DMS53 (cell line): ENCODE measurements around the gene VASN.

ENCODE experiments used
- DNase-seq: peaks from one replicate; lab custom pipeline; 2025; lab: John Stamatoyannopoulos, UW

VASN gene

DNA sequence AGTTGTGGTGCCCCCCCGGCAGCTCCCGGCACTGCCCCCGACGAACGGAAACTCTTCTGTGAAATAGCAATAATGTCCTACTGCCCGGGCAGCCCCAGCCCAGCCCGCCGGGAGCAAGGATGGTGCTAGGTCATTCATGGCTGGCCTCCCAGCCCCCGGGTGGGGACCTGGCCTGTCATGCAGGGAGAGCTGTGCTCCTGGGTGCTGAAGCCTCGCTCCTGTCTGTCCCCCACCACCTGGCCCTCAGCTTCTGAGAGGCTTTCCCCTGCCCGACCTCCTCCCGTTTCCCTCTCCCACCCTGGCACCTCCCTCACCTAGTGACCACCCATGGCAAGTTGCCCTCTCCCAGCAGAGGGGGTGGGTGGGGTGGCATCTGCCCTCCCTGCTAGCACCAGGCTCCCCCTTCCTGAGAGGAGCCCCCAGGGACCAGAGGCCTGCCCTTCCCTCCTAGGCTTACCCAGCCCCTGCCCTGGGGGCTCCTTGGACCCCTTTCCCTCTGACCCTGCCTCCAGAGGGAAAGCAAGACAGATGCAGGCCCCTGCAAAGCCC is 34.0 kb upstream of the VASN start:
- no peak for DNase-seq

DNA sequence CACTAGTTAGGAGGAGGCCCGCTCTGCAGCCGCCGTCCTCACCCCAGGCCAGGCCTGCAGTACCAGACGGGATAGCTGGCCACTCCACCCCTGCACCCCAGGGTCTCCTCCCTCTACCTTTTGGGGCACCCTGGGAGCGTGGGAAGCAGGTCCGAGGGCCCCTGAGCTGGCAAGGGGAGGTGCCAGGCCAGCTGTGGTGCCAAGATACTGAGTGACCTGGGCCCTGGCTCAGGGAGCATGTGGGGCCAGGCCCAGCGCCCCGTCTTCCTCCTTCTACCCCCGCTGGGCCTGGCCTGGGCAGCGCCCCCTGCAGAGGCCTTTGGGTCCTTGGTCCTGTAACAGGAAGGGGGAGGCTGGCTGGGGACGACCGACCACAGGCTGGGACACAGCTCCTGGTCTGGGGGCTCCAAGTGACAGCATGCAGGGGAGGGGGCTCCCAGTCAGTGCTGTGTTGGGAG is 33.5 kb upstream of the VASN start:
- no peak for DNase-seq

DNA sequence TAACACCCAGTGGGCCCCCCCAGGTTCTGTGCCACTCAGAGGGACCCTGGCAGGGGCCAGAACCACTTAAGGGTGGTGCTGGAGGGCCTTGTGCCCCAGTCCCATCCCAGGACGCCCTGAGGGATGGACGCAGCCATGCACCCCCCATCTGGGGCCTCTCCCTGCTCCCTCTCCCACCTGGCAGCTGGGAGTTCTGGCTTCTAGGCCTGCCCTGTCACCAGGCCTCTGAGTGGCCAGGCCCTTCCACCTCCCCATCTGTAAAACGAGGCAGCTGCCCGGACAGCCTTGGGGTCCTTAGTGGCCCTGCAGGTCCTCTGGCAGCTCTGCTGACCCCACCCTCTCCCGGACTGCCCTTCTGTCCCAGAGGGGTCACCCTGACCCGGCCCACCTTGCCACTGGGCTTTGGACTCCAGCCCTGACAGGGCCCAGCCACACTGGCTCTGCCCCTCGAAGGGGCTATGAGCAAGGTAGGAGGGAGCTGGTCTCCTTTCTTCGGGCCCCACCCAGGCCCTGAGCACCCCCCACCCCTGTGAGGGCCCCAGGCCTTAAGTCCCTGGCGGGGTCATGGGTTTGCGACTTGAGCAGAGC is 32.8 kb upstream of the VASN start:
- DNase-seq, result no peak

DNA sequence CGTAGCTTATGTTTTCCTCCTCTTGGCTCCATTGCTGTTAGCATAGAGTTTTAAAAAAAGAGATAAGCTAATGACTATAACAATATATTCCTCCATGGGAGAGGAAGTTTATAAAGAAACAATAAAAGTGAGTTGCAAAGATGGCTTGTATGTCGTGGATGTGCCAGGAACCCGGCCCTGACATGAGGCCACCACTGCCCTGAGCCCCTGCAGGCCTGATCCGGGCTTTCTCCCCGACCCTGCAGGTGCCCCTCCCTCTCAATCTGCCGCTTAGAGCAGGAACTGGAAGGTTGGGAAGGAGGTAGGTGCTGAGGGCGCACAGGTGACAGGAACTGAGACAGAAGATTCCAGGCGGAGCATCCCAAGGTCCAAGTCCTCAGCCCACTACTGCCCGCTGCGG is 32.2 kb upstream of the VASN start:
- no peak for DNase-seq

DNA sequence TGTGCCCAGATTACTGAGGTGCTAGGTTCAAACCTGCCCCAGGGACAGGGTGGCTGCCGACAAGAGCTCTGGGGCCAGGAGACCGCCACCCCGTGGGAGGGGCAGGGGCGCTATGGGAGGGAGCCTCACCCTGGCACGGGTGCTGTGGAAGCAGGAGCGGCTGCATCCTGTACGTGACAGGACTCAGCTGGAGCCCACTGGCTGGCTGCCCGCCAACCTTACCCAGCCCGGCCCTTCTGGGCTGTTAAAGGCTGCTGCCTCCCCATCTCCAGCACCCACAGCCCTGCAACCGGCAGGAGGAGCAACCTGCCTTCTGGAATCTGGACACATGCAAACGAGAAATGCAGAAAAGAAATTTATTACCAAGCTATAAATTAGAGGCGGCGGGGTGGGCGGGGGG is 31.7 kb upstream of the VASN start:
- DNase-seq, result peak; percentile 21

DNA sequence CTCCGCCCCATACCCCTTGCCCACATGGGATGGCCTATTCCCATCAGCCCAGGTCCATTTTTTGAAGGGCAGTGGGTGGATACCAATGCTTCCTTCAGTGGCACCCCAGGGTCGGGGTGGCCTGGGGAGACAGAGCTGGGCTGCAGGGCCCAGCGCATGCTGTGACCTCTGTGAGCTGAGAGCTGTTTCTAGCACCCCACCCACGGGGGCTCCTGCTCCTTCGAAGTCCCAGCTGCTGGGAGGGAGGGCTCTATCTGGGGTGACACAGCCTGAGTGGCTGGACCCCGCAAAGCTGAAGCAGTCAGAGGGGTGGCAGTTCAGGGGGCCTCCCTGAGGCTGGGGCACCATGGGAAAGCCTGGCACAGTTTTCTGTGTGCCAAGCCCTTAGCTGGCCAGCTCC is 31.2 kb upstream of the VASN start:
- no peak for DNase-seq

DNA sequence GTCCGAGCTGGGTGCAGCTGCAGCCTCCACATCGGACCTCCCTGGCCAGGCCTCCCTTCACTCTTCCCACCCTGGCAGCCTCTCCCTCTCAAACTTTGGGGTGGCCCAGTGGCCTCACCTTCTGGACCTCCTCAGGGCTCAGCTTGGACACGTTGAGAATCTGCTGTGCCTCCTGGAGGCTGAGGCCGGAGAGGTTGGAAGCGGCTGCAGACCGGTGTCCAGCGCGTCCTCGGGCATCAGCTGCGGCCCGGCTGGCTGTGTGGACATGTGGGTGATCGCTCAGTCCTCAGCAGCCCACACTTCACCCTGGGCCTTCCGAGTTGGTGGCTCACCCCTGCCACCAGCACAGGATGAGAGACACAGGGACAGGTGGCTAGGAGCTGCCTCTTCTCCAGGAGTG is 30.4 kb upstream of the VASN start:
- no peak for DNase-seq

DNA sequence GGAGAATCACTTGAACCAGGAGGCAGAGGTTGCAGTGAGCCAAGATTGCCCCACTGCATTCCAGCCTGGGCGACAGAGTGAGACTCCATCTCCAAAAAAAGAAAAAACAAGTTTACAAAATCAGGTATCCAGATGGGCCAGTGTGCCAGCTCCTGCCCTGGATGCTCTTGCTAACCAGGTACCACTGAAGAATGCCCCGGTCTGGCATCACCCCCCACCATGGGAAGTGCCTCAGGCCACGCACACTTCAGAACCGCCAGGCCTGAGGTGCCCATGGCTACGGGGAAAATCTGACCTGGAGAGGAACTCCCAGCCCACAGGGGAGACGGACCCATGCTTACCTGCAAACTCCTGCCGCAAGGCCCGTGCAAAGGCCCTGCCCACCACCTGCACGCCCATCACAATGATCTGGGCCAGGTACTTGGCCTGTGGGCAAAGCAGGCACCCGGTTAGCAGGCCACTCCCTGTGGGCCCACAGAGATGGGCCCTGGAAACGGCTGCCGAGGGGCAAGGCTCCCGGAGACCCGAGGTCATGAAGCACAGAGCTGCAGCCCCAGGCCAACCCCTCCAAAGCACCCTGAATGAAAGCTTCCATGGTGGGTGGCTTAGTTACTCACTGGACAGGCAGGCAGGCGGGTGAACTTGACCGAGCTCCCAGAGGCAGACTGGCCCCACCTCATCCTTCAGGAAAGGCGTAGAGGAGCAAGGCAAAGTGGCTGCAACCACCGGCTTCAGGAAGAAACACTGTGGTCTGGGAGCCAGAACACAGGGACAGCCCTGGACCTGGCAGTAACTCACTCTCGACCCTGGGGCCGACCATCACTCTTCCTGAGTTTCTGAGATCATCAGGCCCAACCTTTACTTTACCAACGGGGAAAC is 28.5 kb upstream of the VASN start:
- no peak for DNase-seq

DNA sequence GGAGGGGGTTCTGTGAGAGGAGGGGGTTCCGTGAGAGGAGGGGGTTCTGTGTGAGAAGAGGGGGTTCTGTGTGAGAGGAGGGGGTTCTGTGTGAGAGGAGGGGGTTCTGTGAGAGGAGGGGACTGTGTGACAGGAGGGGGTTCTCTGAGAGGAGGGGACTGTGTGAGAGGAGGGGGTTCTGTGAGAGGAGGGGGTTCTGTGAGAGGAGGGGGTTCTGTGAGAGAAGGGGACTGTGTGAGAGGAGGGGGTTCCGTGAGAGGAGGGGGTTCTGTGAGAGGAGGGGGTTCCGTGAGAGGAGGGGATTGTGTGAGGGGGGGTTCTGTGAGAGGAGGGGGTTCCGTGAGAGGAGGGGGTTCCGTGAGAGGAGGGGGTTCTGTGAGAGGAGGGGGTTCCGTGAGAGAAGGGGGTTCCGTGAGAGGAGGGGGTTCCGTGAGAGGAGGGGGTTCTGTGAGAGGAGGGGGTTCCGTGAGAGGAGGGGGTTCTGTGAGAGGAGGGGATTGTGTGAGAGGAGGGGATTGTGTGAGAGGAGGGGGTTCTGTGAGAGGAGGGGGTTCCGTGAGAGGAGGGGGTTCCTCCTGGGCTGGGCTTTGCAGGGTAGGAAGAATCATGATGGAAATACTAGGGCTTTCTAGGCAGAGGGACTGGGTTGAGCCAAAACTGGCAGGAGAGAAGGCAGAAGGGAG is 27.2 kb upstream of the VASN start:
- DNase-seq, result peak; percentile 13

DNA sequence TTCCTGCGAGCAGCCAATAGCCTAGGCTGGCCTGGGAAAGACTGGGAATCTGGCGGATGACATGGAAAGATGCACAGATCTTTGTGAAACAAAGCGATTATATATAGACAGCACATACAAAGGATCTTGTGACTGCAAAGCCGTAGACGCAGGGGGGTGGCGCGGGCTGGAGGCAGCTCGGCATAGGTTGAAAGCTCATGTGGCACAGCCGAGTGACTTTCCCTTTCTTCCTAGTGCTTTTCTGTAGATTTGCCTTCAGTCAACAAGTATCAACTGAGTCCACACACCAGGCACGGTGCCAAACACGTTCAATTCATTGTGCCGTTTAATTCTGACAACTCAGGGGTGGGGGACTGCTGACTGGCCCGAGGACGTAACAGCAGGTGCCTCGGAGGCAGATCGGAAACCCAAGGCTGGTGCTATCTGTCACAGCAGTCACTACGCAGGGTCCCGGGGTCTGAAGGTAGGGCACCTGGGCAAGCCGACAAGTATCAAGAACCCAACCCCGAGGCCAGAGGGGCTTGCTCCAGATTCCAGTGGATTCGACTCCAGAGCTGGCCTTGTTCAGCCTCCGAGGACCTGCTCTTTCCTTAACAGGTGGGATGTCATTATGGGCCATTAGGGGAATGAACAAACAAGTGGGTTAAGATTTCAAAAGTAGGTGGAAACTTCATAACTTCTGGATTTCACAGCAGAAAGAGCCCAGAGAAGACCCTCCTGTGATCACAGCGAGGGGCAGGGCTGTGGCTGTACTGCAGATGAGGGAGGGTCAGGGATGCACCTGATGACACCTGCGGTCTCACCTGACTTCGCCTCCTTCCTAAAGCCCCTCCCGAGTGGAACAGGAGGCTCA is 26.4 kb upstream of the VASN start:
- peak; percentile 76 for DNase-seq

DNA sequence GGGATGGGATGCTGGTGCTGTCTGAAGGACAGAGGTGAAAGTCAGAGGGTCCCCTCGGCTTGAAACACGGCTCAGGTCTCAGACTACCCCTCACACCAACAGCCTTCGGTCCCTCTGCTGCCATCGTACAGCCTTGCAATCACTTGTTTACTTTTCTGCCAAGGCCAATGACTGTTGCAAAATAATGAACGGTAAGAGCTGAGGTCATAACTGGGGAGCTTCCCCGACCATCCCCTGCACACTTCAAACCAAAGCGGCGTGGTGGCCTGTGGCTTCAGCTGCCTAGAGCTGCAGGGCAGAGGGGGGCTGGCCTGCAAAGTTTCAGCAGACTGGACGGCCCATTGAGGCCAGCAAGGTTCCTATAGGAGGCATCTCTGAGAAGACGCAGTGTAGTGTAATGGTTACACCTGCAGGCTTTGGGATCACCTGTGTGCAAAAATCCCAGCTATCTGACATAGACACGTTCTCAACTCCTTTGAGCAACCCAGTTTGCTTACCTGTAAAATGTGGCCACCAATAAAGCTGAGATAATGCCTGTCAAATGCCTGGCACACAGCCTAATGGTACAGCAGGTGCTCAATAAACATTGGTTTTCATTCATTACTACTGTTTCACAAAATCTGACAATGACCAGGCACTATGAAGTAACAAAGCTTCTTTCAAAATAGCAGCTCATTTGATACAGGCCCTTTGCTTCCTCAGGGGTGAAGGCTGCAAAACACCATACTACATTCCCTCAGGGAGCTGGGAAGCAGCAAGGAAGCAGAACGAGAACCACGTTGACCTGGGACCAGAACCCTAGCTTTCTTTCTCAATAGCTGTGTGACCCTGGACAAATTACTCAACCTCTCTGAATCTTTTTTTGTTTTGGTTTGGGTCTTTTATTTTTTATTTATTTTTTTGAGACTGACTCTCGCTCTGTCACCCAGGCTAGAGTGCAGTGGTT is 25.5 kb upstream of the VASN start:
- DNase-seq, result peak; percentile 72

DNA sequence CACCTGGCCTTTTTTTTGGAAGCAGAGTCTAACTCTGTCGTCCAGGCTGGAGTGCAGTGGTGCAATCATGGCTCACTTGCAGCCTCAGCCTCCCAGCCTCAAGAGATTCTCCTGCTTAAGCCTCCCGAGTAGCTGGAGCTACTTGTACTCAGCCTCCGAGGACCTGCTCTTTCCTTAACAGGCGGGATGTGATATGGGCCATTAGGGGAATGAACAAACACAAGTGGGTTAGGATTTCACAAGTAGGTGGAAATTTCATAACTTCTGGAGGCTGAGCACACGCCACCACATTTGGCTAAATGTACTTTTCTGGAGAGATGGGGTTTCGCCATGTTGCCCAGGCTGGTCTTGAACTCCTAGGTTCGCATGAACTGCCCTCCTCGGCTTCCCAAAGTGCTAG is 24.6 kb upstream of the VASN start:
- DNase-seq, result no peak

DNA sequence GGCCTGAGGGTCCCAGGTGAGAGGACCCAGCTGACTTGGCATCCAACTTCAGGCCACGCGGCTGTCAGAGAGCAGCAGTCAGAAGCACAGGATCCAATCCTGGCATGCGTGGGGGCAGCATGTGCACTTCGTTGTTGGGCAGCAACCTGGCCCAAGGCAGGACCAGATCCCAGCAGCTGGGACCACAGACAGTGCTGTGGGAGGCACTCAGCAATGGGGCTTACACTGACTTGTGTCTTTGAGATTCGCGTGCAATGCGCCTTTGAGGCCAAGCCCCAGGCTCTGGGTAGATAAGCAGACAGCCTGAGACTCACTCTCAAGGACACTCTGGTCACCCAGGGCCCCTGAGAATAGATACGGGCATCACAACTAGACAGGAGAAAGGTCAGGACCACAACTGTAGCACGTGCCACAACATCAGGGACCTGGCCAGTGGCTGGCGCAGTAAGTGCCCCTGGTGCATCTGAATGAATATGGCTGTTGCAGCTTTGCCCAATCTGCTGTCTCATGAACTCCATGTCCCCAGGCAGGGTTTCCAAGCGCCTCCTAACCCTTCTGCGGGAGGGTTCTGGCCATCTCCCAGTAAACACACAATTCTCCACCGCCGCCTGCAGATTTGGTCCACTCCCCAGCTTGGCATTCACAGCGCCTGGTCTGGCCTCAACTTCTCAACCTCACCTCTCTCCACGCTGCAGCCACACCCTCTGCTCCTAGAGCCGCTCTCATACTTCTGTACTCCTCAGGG is 23.7 kb upstream of the VASN start:
- no peak for DNase-seq

DNA sequence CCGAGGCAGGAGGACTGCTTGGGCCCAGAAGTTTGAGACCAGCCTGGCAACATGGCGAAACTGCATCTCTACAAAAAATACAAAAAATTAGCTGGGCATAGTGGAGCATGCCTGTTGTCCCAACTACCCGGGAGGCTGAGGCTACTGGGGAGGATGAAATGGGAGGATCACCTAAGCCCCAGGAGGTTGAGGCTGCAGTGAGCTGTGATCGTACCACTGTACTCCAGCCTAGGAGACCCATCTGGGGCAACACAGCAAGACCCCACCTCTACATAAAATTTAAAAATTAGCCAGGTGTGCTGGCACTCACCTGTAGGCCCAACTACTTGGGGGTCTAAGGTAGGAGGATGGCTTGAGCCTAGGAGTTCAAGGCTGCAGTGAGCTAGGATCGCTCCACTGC is 22.3 kb upstream of the VASN start:
- no peak for DNase-seq

DNA sequence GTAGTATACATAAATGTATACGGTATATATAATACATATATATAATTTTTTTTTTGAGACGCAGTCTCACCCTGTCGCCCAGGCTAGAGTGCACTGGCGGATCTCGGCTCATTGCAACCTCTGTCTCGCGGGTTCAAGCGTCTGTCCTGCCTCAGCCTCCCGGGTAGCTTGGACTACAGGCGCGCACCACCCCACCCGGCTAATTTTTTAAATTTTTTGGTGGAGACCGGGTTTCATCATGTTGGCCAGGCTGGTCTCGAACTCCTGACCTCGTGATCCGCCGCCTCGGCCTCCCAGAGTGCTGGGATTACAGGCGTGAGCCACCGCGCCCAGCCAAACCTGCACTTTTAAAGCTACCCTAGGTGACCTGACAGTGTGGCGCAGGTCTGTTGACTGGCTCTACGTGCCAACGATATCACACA is 21.3 kb upstream of the VASN start:
- no peak for DNase-seq

DNA sequence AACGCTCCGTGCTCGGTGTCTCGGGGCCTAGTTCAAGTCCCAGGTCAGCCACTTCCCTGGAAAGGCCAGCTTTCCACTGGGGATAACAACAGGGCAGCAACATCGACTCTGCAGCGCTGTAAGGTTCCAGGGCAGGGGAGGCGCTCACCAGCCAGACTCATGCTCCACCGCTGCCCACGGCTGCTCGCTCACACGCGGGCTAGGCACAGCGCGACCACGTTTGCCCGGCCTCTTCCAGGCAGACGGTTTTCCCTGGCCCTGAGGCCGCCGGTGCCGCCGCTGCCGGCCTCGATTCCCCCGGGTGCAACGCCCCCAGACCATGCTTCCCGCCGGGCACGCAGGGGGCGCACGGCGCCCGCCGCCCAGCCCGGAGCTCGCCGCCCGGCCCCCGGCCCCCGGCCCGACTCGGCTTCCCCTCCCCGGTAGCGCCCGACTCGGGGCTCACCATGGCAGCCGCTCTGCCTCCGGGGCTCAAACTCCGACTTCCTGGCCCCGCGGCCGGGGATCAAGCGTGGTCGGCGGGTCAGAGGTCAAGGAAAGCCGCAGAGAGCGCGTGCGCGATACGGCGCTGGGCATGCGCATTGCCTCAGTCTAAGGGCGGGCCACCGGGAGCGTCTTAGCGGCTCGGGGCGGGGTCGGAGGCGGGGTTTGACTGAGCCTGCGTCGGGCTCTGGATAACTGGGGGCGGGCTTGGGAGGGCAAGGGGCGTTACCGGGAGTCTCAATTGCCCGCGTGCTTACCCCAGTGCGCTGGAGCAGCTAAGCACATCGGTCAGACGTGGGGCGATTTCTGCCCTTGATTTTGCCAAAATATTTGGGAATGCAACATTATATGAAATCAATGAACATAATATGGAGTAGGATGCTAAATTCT is 20.6 kb upstream of the VASN start, which contains the start of gene PAM16:
TSS of gene PAM16 (minus strand) at position 535 of the 873 bp plus-strand sequence. CDS start at position 448, 87 bp downstream.
- DNase-seq, result peak; percentile 96

DNA sequence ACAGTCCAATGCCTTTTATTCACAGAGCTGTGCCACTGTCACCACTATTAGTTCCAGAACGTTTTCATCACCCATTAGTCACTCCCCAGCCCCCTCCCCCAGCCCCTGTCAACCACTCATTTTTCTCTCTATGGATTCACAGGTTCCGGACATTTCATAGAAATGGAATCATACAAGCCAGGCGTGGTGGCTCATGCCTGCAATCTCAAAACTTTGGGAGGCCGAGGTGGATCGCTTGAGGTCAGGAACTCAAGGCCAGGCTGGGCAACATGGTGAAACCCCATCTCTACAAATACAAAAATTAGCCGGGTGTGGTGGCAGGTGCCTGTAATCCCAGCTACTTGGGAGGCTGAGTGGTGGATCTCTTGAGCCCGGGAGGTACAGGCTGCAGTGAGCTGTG is 19.8 kb upstream of the VASN start:
- DNase-seq, result peak; percentile 48

DNA sequence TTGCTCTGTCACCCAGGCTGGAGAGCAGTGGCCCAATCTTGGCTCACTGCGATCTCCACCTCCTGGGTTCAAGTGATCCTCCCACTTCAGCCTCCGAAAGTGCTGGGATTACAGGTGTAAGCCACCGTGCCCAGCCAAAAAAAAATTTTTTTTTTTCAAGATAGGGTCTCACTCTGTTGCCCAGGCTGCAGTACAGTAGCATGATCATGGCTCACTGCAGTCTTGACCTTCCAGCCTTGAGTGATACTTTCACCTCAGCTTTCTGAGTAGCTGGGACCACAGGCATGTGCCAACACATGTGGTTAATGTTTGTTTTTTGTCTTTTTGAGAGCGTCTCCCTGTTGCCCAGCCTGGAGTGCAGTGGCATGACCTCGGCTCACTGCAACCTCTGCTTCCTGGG is 18.8 kb upstream of the VASN start:
- no peak for DNase-seq

DNA sequence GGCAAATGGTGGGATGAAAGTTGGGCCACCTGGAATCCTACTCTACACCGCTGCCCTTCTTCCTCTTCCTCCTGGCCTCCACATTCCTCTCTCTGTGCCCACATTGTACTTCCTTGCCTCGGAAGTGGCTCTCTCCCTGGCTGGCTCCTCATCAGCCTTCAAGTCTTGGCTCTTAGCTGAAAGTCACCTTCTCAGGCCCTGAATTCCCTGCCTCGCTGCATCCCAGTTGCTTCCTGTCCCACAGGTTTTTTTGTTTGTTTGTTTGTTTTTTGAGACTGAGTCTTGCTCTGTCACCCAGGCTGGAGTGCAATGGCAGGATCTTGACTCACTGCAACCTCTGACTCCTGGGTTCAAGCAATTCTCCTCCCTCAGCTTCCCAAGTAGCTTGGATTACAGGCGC is 18.0 kb upstream of the VASN start:
- peak; percentile 33 for DNase-seq
